Small intestine (tissue), 7 donors: Measurements from ENCODE around the gene INSR. TPM values are rescaled to one million over a fixed set of nuclear protein-coding genes. Genes with fewer than 3 reads are reported as not detected.

Experiments used
- DNase-seq, 2 donors: peaks; one replicate each; pipeline versions ENCODE4 v3.0.0 to v3.0.0-alpha.2; 2013
- FAIRE-seq: peaks from 2 replicates; lab custom pipeline; 2012; peaks lifted over from hg19 to GRCh38; lab: Jason Lieb, UNC
- H3K27ac ChIP-seq, 3 donors: one replicate each; pipeline ENCODE4 v1.5.1; 2013; ENCODE audit warnings: low read length in 2 of 3, mild to moderate bottlenecking in 2 of 3, control low read depth in 1 of 3, inconsistent platforms in 1 of 3, low read depth in 1 of 3, moderate library complexity in 1 of 3
- H3K27me3 ChIP-seq, 3 donors: one replicate each; pipeline ENCODE4 v1.6.1; 2013; ENCODE audit warnings: low read length in 3 of 3, inconsistent platforms in 1 of 3; ENCODE audit not compliant: control insufficient read depth in 3 of 3, insufficient read depth in 3 of 3
- H3K36me3 ChIP-seq, 3 donors: one replicate each; pipeline ENCODE4 v1.6.1; 2013; ENCODE audit warnings: low read length in 3 of 3, inconsistent platforms in 1 of 3, low read depth in 1 of 3, mild to moderate bottlenecking in 1 of 3, moderate library complexity in 1 of 3; ENCODE audit not compliant: control insufficient read depth in 3 of 3, insufficient read depth in 2 of 3
- H3K4me1 ChIP-seq, 3 donors: one replicate each; pipeline ENCODE4 v1.6.1; 2013; ENCODE audit warnings: low read length in 2 of 3, inconsistent platforms in 1 of 3, low read depth in 1 of 3, mild to moderate bottlenecking in 1 of 3, moderate library complexity in 1 of 3; ENCODE audit not compliant: control insufficient read depth in 3 of 3, insufficient read depth in 2 of 3
- H3K4me3 ChIP-seq, 3 donors: one replicate each; pipeline ENCODE4 v1.5.1; 2013; ENCODE audit warnings: low read length in 3 of 3, control low read depth in 1 of 3, inconsistent platforms in 1 of 3, low read depth in 1 of 3, mild to moderate bottlenecking in 1 of 3, moderate library complexity in 1 of 3
- H3K9me3 ChIP-seq, 2 donors: one replicate each; pipeline ENCODE4 v1.6.1; 2013; ENCODE audit warnings: low read depth in 1 of 2, low read length in 1 of 2; ENCODE audit not compliant: control insufficient read depth in 2 of 2, insufficient read depth in 1 of 2
- WGBS, 3 donors: extraction: QIAGEN DNeasy Blood & Tissue Kit; methylation state at CpG; one replicate each; pipeline ENCODE4 v1.1.7; 2013; 5-methylcytosine and 5-hydroxymethylcytosine counted together
- polyA plus RNA-seq, 4 donors: library from polyadenylated mRNA; stranded (reverse) in 3 of 4; unstranded in 1 of 4; fragments of 200-250 nt in 3 of 4; fragments of 120-200 nt in 1 of 4; gene quantifications; one replicate each; pipeline versions ENCODE4 v1.2.1 to v1.2.3, GENCODE V29; 2013
- donor health status: healthy with polysubstance abuse.
- donor health status: control.
- donor health status: control.
- donor health status: Bipolar disorder and iron deficiency.
- donor health status: healthy.

Gene INSR
- polyA plus RNA-seq, 4 donors, result 10.6 to 34.4 (median 16.0) TPM

DNA sequence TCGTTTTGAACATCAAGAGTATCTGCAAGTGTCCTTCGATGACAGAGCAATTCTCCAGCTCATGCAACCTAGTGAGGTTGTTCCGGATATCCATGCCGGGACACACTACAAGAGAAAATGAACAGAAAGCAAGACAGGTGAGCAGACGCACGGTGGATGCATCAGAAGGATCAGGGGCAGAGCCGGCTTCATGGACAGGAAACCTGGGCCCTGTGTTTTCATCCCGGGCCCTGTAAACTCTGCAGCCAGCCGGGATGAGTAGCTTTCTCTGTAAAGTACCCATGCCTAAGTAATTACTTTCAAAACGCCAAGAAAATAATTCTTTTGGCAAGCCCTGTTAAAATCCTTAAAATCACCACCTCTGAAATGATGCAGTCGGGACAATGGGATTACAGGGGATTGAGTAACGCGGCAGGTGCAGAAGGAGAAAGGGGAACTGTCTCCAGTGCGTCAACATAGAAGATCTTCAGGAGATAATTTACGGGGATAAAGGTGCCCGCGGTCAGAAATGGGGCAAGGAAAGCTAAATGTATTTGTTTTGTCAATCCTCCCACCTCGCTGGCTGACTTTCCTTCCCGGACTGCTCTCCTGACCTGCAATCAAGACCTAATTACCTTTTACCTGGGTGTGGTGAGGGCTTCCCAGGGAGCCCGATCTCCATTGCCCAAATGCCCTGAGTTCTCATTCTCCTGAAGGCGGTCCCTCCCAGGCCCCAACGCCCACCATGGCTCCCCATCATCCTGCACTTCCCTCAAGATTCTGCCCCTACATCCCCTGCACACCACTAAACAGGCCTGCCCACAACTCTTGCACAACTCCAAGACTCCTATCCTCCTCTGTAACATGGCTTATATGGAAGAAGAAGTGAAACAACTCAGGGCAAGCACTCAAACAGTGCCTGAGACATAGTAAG lies 26.2 kb downstream of the INSR start:
- no peak overlapping the region for H3K27ac ChIP-seq
- peaks cover 0 to 7% (median 0%) of the 10 kb centered on the region in 3 donors for H3K4me1 ChIP-seq
- 37 to 76% (median 53%) methylated on average over 22 of the region's 22 CpGs for WGBS, 3 donors
- H3K4me3 ChIP-seq, result no peak overlapping the region
- peaks cover 4 to 42% (median 7%) of the 10 kb centered on the region in 3 donors for H3K36me3 ChIP-seq
- peaks cover 0 to 8% of the 10 kb centered on the region in 2 donors for H3K9me3 ChIP-seq
- DNase-seq, result peak; percentile 47 to 48
- no peaks in the 10 kb centered on the region for H3K27me3 ChIP-seq
- no peak for FAIRE-seq

GRCh38 chr19:7266832-7267231 lies 27.4 kb downstream of the INSR start:
- H3K4me1 ChIP-seq, result peaks cover 0 to 7% (median 0%) of the 10 kb centered on the region in 3 donors
- H3K27ac ChIP-seq, result no peak overlapping the region
- H3K4me3 ChIP-seq, result no peak overlapping the region
- no peak for DNase-seq
- no peak for FAIRE-seq
- WGBS, 3 donors, result 95 to 97% (median 96%) methylated on average over 7 of the region's 7 CpGs
- H3K27me3 ChIP-seq, result no peaks in the 10 kb centered on the region
- H3K9me3 ChIP-seq, result peaks cover 0 to 8% of the 10 kb centered on the region in 2 donors
- H3K36me3 ChIP-seq, result peaks cover 5 to 46% (median 7%) of the 10 kb centered on the region in 3 donors

DNA sequence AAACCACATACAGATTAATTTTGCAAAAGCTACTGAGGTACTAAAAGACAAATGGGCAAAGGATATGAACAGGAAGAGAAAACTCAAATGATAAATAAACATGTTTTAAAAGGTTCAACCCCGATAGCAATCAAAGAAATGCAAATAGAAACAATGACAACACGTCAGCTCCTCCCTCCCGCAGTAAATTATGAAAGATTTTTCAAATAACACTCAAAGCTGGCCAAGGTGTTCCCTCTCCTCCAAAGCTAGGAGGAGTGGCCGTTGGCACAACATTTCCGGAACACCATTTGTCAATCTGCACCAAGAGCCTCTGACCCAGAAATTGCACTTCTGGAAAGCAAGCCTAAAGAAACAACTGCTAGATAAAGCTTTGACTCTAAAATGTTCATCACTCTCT lies 28.3 kb downstream of the INSR start:
- H3K27me3 ChIP-seq, result no peaks in the 10 kb centered on the region
- H3K27ac ChIP-seq, result no peak overlapping the region
- DNase-seq, result no peak
- peaks cover 0 to 7% (median 0%) of the 10 kb centered on the region in 3 donors for H3K4me1 ChIP-seq
- 40 to 53% (median 43%) methylated on average over 5 of the region's 5 CpGs for WGBS, 3 donors
- H3K9me3 ChIP-seq, result peaks cover 0 to 8% of the 10 kb centered on the region in 2 donors
- no peak for FAIRE-seq
- H3K4me3 ChIP-seq, result no peak overlapping the region
- H3K36me3 ChIP-seq, result peaks cover 5 to 50% (median 7%) of the 10 kb centered on the region in 3 donors

GRCh38 chr19:7264858-7265257 lies 29.4 kb downstream of the INSR start:
- H3K36me3 ChIP-seq, result peaks cover 5 to 50% (median 7%) of the 10 kb centered on the region in 3 donors
- WGBS, 3 donors, result 89 to 93% (median 92%) methylated on average over 4 of the region's 4 CpGs
- no peak overlapping the region for H3K27ac ChIP-seq
- H3K4me1 ChIP-seq, result peaks cover 0 to 7% (median 0%) of the 10 kb centered on the region in 3 donors
- DNase-seq (no peak), FAIRE-seq (no peak)
- peaks cover 0 to 8% of the 10 kb centered on the region in 2 donors for H3K9me3 ChIP-seq
- no peaks in the 10 kb centered on the region for H3K27me3 ChIP-seq
- H3K4me3 ChIP-seq, result no peak overlapping the region

DNA sequence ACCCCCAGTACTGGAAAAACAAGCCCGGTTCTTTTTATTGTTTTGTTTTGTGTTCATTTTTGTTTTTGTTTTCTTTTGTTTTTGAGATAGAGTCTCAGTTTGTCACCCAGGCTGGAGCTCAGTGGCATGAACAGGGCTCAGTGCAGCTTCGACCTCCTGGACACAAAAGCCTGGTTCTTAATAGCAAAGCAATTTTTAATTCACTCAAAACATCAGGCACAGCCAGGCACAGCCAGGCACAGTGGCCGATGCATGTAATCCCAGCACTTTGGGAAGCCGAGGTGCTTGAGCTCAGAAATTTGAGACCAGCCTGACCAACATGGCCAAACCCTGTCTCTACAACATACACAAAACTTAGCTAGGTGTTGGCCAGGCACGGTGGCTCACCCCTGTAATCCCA lies 30.7 kb downstream of the INSR start:
- Histone ChIP-seq H3K36me3 (peaks cover 5 to 44% (median 7%) of the 10 kb centered on the region in 3 donors), H3K9me3 (peaks cover 0 to 8% of the 10 kb centered on the region in 2 donors), H3K27me3 (no peaks in the 10 kb centered on the region), H3K4me1 (peaks cover 0 to 8% (median 0%) of the 10 kb centered on the region in 3 donors), H3K4me3 (no peak overlapping the region), H3K27ac (no peak overlapping the region)
- no peak for DNase-seq
- no peak for FAIRE-seq
- 72 to 81% (median 74%) methylated on average over 5 of the region's 5 CpGs for WGBS, 3 donors

GRCh38 chr19:7263066-7263465 lies 31.1 kb downstream of the INSR start:
- Histone ChIP-seq H3K36me3 (peaks cover 5 to 44% (median 7%) of the 10 kb centered on the region in 3 donors), H3K9me3 (peaks cover 0 to 8% of the 10 kb centered on the region in 2 donors), H3K27ac (no peak overlapping the region), H3K4me3 (no peak overlapping the region), H3K4me1 (peaks cover 0 to 8% (median 0%) of the 10 kb centered on the region in 3 donors), H3K27me3 (no peaks in the 10 kb centered on the region)
- FAIRE-seq, result no peak
- 83 to 93% (median 88%) methylated on average over 3 of the region's 3 CpGs for WGBS, 3 donors
- no peak for DNase-seq

- peaks cover 5 to 40% (median 6%) of the 10 kb centered on the region in 3 donors for H3K36me3 ChIP-seq
- no peaks in the 10 kb centered on the region for H3K27me3 ChIP-seq
- no peak overlapping the region for H3K4me3 ChIP-seq
- H3K4me1 ChIP-seq, result peaks cover 0 to 10% (median 0%) of the 10 kb centered on the region in 3 donors
- no peak for FAIRE-seq
- 91 to 94% (median 93%) methylated on average over 6 of the region's 6 CpGs for WGBS, 3 donors
- no peak overlapping the region for H3K27ac ChIP-seq
- H3K9me3 ChIP-seq, result peaks cover 0 to 8% of the 10 kb centered on the region in 2 donors
- DNase-seq, result no peak
Measured at GRCh38 chr19:7262470-7262869, 31.7 kb downstream of the INSR start.

DNA sequence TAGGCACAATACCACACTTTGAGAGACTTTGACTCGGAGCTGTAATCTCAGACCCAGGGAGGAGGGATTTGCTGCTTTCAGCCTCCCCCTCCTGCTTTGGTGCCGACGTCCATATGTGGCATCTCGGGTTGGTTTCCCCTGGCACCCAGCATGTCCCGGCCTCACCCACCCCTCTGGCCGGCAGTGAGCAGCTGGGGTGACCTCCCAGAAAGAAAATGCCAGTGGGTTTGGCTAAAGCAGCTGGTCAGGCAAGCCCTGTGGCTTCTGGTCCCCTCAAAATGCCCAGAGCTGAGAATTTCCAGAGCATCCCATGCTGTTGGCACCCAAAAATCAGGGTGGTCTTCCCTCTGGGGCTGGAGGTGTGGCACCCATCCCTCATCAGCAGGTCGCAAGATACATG lies 34.1 kb downstream of the INSR start:
- H3K4me3 ChIP-seq, result no peak overlapping the region
- no peak overlapping the region for H3K27ac ChIP-seq
- 79 to 85% (median 82%) methylated on average over 7 of the region's 7 CpGs for WGBS, 3 donors
- no peaks in the 10 kb centered on the region for H3K9me3 ChIP-seq
- peaks cover 0 to 30% (median 2%) of the 10 kb centered on the region in 3 donors for H3K36me3 ChIP-seq
- FAIRE-seq (no peak), DNase-seq (no peak)
- no peaks in the 10 kb centered on the region for H3K27me3 ChIP-seq
- H3K4me1 ChIP-seq, result peaks cover 0 to 11% (median 0%) of the 10 kb centered on the region in 3 donors
